Neural crest cell (in vitro differentiated cells): ENCODE results near the gene RBM39. TPM values are rescaled to one million over a fixed set of nuclear protein-coding genes. Genes with fewer than 3 reads are reported as not detected.

Experiments
- DNase-seq: peaks from one replicate; pipeline ENCODE4 v3.0.0; 2021; ENCODE audit warnings: low read depth, mixed read lengths, low spot score
- H3K27ac Mint-ChIP-seq: one replicate; pipeline ENCODE4 v1.8.0; 2021; ENCODE audit warnings: mild to moderate bottlenecking, mixed read lengths; ENCODE audit not compliant: unreplicated experiment
- H3K27me3 Mint-ChIP-seq: 2 replicates; pipeline ENCODE4 v1.8.0; 2021; ENCODE audit warnings: low read depth, mild to moderate bottlenecking, mixed read lengths
- H3K36me3 Mint-ChIP-seq: 2 replicates; pipeline ENCODE4 v1.8.0; 2021; ENCODE audit warnings: low read depth, mild to moderate bottlenecking, mixed read lengths
- H3K4me1 Mint-ChIP-seq: 2 replicates; pipeline ENCODE4 v1.8.0; 2021; ENCODE audit warnings: mixed read lengths
- H3K4me3 Mint-ChIP-seq: one replicate; pipeline ENCODE4 v1.8.0; 2021; ENCODE audit warnings: mild to moderate bottlenecking, mixed read lengths
- H3K9me3 Mint-ChIP-seq: 2 replicates; pipeline ENCODE4 v1.8.0; 2021; ENCODE audit warnings: mixed read lengths
- CTCF ChIP-seq: fragments of 200-600 bp; sonication (generic); conservative IDR thresholded peaks from 2 replicates; pipeline ENCODE4 v1.5.0; 2021; ENCODE audit warnings: antibody characterized with exemption, mild to moderate bottlenecking
- total RNA-seq: library from RNA; stranded (reverse); gene quantifications from 2 replicates; pipeline ENCODE4 v1.2.1, GENCODE V29; 2021

RBM39 gene
- total RNA-seq, 1 donor from 2014 or later: 333 TPM

GRCh38 chr20:35737865-35738333 is 4.2 kb downstream of the RBM39 start:
- Mint-ChIP-seq H3K27me3 (peaks cover 17% of the 10 kb centered on the region), H3K4me3 (peak overlapping the region; percentile 72), H3K4me1 (peaks cover 53% of the 10 kb centered on the region), H3K27ac (peak overlapping the region; percentile 37), H3K9me3 (no peaks in the 10 kb centered on the region), H3K36me3 (peaks cover 35% of the 10 kb centered on the region)
- DNase-seq: no peak
- TF ChIP-seq CTCF: no peak

- Mint-ChIP-seq H3K27ac (no peak overlapping the region), H3K36me3 (peaks cover 26% of the 10 kb centered on the region), H3K27me3 (peaks cover 8% of the 10 kb centered on the region), H3K4me1 (peaks cover 44% of the 10 kb centered on the region), H3K4me3 (peak overlapping the region; percentile 39), H3K9me3 (no peaks in the 10 kb centered on the region)
- TF ChIP-seq CTCF: no peak
- DNase-seq: no peak
Observed at GRCh38 chr20:35735826-35736470, 6.1 kb downstream of the RBM39 start.

GRCh38 chr20:35734777-35735649 is 7.0 kb downstream of the RBM39 start:
- TF ChIP-seq CTCF: no peak
- DNase-seq: no peak
- Mint-ChIP-seq H3K27me3 (peaks cover 8% of the 10 kb centered on the region), H3K9me3 (no peaks in the 10 kb centered on the region), H3K4me1 (peaks cover 36% of the 10 kb centered on the region), H3K36me3 (peaks cover 23% of the 10 kb centered on the region), H3K27ac (no peak overlapping the region), H3K4me3 (peak overlapping the region; percentile 50)

GRCh38 chr20:35734374-35734773 is 7.7 kb downstream of the RBM39 start:
- DNase-seq: no peak
- H3K4me1 Mint-ChIP-seq: peaks cover 30% of the 10 kb centered on the region
- H3K36me3 Mint-ChIP-seq: peaks cover 21% of the 10 kb centered on the region
- H3K9me3 Mint-ChIP-seq: no peaks in the 10 kb centered on the region
- no peak for TF ChIP-seq CTCF
- no peak overlapping the region for H3K27ac Mint-ChIP-seq
- H3K27me3 Mint-ChIP-seq: peaks cover 6% of the 10 kb centered on the region
- peak overlapping the region; percentile 50 for H3K4me3 Mint-ChIP-seq

- Mint-ChIP-seq H3K4me1 (peaks cover 19% of the 10 kb centered on the region), H3K36me3 (peaks cover 16% of the 10 kb centered on the region), H3K4me3 (peak overlapping the region; percentile 36), H3K27ac (no peak overlapping the region), H3K27me3 (peaks cover 3% of the 10 kb centered on the region), H3K9me3 (no peaks in the 10 kb centered on the region)
- TF ChIP-seq CTCF: no peak
- DNase-seq: no peak
Observed at GRCh38 chr20:35732644-35732982, 9.4 kb downstream of the RBM39 start.
